ENCODE data around the gene KIF13A. TPM values are rescaled to one million over a fixed set of nuclear protein-coding genes. Genes with fewer than 3 reads are reported as not detected.
"Not testable (repeated sequence)": the region's sequence is repeated elsewhere in the genome, so short reads cannot be mapped to it uniquely, and the experiment has no call there.

KIF13A gene
- total RNA-seq, 3 donors from 2014 or later: 45.6 to 85.9 (median 46.9) TPM

DNA sequence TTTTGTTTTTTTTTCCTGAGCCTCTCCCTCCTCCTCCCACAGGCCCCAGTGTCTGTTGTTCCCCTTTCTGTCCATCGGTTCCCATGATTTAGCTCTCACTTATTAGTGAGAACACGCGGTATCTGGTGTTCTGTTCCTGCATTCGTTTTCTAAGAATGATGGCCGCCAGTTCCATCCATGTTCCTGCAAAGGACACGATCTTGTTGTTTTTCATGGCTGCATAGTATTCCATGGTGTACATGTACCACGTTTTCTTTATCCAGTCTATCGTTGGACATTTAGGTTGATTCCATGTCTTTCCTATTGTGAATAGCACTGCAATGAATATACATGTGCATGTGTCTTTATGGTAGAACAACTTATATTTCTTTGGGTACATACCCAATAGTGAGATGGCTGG lies 175.1 kb downstream of the KIF13A start:
- ATAC-seq (no peak), DNase-seq (no peak)
- H3K4me1 ChIP-seq (ENCODE audit: low read depth): peaks cover 3% of the 10 kb centered on the region
- H3K36me3 ChIP-seq (ENCODE audit: low read depth): no peaks in the 10 kb centered on the region
- intact Hi-C loops (cut with DNase I, micrococcal nuclease): no loop called here
- no peaks in the 10 kb centered on the region for H3K9me3 ChIP-seq
- TF ChIP-seq, protein P1, sequence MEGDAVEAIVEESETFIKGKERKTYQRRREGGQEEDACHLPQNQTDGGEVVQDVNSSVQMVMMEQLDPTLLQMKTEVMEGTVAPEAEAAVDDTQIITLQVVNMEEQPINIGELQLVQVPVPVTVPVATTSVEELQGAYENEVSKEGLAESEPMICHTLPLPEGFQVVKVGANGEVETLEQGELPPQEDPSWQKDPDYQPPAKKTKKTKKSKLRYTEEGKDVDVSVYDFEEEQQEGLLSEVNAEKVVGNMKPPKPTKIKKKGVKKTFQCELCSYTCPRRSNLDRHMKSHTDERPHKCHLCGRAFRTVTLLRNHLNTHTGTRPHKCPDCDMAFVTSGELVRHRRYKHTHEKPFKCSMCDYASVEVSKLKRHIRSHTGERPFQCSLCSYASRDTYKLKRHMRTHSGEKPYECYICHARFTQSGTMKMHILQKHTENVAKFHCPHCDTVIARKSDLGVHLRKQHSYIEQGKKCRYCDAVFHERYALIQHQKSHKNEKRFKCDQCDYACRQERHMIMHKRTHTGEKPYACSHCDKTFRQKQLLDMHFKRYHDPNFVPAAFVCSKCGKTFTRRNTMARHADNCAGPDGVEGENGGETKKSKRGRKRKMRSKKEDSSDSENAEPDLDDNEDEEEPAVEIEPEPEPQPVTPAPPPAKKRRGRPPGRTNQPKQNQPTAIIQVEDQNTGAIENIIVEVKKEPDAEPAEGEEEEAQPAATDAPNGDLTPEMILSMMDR (IDR thresholded peaks at IDR 0.05): no peak
- no peak overlapping the region for H3K4me3 ChIP-seq

DNA sequence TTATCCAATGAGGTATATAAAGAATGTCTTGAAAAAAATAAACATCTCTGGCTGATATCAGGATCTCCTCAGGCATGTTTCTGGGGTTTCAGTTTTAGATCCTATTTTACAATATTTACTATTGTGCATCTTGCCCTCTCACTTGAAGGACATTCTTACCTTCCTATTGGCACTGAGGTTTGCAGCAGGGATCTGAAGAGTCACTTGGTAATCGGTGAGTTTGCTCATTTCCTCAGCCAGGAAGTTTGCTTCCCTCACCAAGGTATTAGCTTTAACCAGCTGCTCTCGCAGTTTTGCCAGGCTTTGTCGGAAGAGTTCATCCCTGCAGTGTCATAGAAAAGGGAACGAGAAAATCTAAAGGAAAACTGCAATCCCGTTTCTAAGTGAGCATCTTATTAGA lies 178.8 kb downstream of the KIF13A start:
- no peaks in the 10 kb centered on the region for H3K4me1 ChIP-seq (ENCODE audit: low read depth)
- H3K4me3 ChIP-seq: no peak overlapping the region
- TF ChIP-seq, protein P1 (IDR thresholded peaks at IDR 0.05): no peak
- DNase-seq (no peak), ATAC-seq (no peak)
- H3K9me3 ChIP-seq: no peaks in the 10 kb centered on the region
- intact Hi-C loops (cut with DNase I, micrococcal nuclease): loop anchor here in 1 of 2 donors (10.0 kb wide), 1 partner anchor 654 kb away; no protein-coding TSS in a partner anchor
- H3K36me3 ChIP-seq (ENCODE audit: low read depth): no peaks in the 10 kb centered on the region

DNA sequence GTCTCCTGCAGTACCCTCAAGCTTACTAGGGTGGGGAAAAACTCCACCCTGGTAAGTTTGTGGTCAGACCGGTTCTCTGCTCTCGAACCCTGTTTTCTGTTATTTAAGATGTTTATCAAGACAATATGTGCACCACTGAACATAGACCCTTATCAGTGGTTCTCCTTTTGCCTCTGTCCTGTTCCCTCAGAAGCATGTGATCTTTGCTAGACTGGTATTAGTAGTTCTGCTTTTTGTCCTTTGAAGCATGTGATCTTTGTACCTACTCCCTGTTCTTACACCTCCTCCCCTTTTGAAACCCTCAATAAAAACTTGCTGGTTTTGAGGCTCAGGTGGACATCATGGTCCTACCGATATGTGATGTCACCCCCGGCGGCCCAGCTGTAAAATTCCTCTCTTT lies 180.0 kb downstream of the KIF13A start:
- intact Hi-C loops (cut with DNase I, micrococcal nuclease): loop anchor here in 1 of 2 donors (10.0 kb wide), 1 partner anchor 653 kb away; no protein-coding TSS in a partner anchor
- not testable (repeated sequence) for ATAC-seq; H3K4me1 ChIP-seq (ENCODE audit: low read depth); H3K9me3 ChIP-seq; H3K4me3 ChIP-seq; DNase-seq; H3K36me3 ChIP-seq (ENCODE audit: low read depth)

DNA sequence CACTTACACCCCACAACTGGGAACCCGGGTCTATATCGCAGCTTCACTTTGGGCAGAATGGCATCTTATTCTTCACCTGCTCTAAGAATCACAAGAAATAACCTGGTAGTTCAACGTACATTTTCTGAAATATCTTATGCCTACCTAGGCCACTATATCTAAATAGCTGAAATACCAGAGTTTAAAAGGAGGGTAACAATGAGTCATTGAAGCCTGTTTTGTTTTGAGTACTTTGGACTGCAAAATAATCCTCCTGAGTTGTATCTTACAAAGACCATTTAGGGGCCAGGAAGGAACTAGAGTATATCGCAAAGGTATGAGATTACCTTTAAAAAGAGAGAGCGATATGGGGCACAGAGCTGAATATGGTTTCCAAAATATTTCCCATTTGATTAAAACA lies 184.0 kb downstream of the KIF13A start:
- no peaks in the 10 kb centered on the region for H3K4me1 ChIP-seq (ENCODE audit: low read depth)
- H3K4me3 ChIP-seq: no peak overlapping the region
- TF ChIP-seq, protein P1 (IDR thresholded peaks at IDR 0.05): no peak
- no peaks in the 10 kb centered on the region for H3K36me3 ChIP-seq (ENCODE audit: low read depth)
- DNase-seq: no peak
- intact Hi-C loops (cut with DNase I, micrococcal nuclease): loop anchor here in 1 of 2 donors (10.0 kb wide), 1 partner anchor 649 kb away; no protein-coding TSS in a partner anchor
- no peak for ATAC-seq
- H3K9me3 ChIP-seq: no peaks in the 10 kb centered on the region

DNA sequence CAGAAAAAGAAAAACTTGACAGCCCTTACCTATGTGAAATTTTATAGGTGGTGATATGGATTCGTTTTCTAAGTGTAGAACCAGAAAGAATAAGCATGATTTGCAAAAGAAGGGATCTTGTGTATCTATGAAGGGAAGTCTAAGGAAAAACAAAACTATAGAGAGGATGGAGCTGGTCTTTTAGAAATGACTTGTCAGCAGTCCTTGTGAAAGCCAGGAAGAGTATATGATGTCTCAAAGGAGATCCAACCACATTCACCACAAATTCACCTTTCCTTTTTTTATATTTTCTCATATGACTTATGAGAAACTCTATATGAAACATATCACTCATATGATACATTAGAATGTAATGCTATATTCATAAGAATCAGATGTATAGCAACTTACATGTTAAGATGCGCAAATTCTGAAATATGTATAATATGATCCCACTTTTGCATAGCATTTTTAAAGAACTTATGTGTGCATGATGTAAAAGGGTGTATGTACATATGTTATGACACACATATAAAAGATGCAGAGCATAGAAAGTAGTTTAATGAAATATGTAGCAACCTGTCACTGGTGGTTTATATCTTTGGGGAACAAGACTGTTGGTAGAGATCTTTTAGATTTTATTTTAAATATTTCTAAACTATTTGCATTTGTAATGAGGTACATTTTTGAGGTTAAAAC lies 188.8 kb downstream of the KIF13A start:
- H3K36me3 ChIP-seq (ENCODE audit: low read depth): no peaks in the 10 kb centered on the region
- no peaks in the 10 kb centered on the region for H3K9me3 ChIP-seq
- ATAC-seq: no peak
- TF ChIP-seq, protein P1 (IDR thresholded peaks at IDR 0.05): no peak
- intact Hi-C loops (cut with DNase I, micrococcal nuclease): no loop called here
- DNase-seq: no peak
- no peaks in the 10 kb centered on the region for H3K4me1 ChIP-seq (ENCODE audit: low read depth)
- H3K4me3 ChIP-seq: no peak overlapping the region

DNA sequence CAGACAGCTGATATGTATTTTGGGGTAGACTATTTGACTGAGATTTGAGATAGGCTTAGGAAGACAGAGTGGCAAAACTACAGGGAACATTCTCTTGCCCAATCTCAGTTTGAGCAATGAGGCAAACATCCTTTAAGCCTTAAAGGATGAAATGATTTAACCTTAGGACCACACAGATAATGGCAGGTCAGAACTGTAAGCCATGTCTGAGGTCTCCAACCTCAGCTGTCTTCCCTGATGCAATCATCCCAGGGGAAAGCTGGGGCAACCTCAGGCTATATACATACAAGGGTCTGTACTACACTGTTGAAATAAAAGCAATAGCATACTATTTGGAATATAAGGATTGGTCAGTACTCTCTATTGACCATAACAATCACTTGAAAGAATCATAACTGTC lies 196.9 kb downstream of the KIF13A start:
- TF ChIP-seq, protein P1 (IDR thresholded peaks at IDR 0.05): no peak
- no peak for DNase-seq
- no peaks in the 10 kb centered on the region for H3K9me3 ChIP-seq
- no peak for ATAC-seq
- H3K36me3 ChIP-seq (ENCODE audit: low read depth): no peaks in the 10 kb centered on the region
- H3K4me1 ChIP-seq (ENCODE audit: low read depth): no peaks in the 10 kb centered on the region
- H3K4me3 ChIP-seq: no peak overlapping the region
- intact Hi-C loops (cut with DNase I, micrococcal nuclease): no loop called here
